ENCODE data around the gene SPATA31C1. TPM values are rescaled to one million over a fixed set of nuclear protein-coding genes. Genes with fewer than 3 reads are reported as not detected.

SPATA31C1 gene
- total RNA-seq, 1 donor from 2014 or later = not detected

- DNase-seq (ENCODE audit: low read depth) = no peak
- H3K4me3 ChIP-seq (ENCODE audit: low read depth, low read length) = no peak overlapping the region
- no peak for TF ChIP-seq CTCF (conservative IDR thresholded peaks at IDR 0.05; ENCODE audit: low read depth, low read length)
Observed at GRCh38 chr9:87963770-87964169, 46.0 kb downstream of the SPATA31C1 start.

DNA sequence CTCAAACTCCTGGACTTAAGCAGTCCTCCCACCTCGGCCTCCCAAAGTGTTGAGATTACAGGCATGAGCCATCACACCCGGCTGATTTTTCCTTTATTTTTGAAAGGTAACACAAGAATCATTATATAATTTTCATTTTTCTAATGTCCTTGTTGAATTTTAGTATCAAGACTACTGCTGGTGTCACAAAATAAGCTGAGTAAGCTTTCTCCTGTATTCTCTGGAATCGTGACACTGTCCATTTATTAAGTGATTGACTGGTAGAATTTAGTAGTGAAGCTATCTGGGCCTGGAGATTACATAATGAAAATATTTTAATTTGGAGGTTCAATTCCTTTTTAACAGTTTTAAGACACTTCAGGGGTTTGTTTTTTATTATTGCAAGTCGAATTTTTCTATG lies 47.1 kb downstream of the SPATA31C1 start:
- no peak overlapping the region for H3K4me3 ChIP-seq (ENCODE audit: low read depth, low read length)
- TF ChIP-seq CTCF (conservative IDR thresholded peaks at IDR 0.05; ENCODE audit: low read depth, low read length) = no peak
- DNase-seq (ENCODE audit: low read depth) = no peak

- TF ChIP-seq CTCF (conservative IDR thresholded peaks at IDR 0.05; ENCODE audit: low read depth, low read length) = no peak
- no peak overlapping the region for H3K4me3 ChIP-seq (ENCODE audit: low read depth, low read length)
- no peak for DNase-seq (ENCODE audit: low read depth)
Observed at GRCh38 chr9:87968155-87968554, 50.4 kb downstream of the SPATA31C1 start.

DNA sequence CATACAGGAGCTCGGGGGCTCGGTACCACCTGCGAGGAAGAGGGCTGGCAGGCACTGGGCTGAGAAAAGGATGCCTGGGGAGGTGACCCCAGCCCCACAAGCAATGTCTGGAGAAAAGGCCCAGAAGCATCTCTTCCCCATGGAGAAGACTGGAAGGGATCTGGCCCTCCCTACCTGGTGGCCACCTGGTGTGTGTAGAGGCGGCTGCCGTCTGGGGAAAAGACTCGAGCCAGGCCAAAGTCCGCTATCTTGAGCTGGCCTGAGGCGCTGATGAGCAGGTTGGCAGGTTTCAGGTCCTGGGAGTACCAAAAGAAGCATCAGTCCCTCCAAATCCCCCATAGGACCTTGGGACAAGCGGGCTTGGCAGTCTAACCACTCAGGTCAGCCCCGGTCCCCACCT lies 52.8 kb downstream of the SPATA31C1 start:
- DNase-seq (ENCODE audit: low read depth) = no peak
- no peak for TF ChIP-seq CTCF (conservative IDR thresholded peaks at IDR 0.05; ENCODE audit: low read depth, low read length)

GRCh38 chr9:87973122-87973521 lies 55.4 kb downstream of the SPATA31C1 start:
- no peak for DNase-seq (ENCODE audit: low read depth)
- H3K4me3 ChIP-seq (ENCODE audit: low read depth, low read length) = no peak overlapping the region
- no peak for TF ChIP-seq CTCF (conservative IDR thresholded peaks at IDR 0.05; ENCODE audit: low read depth, low read length)

More for the DNA sequence above, 52.8 kb downstream of the SPATA31C1 start:
- H3K4me3 ChIP-seq (ENCODE audit: low read depth, low read length) = no peak overlapping the region

Other genes with a start within 250 kb of the SPATA31C1 start
- gene CTSL, start 191.8 kb upstream of the SPATA31C1 start, total RNA-seq = 80.9 and 88.4 TPM in 2 replicates
- not detected in 2 replicates for gene SPATA31E1, start 35.1 kb upstream of the SPATA31C1 start, total RNA-seq
- 4.5 and 4.8 TPM in 2 replicates for gene CDK20, start 56.6 kb downstream of the SPATA31C1 start, total RNA-seq
- not detected in 2 replicates for gene SPATA31C2, start 220.5 kb downstream of the SPATA31C1 start, total RNA-seq

All from epithelial cell of proximal tubule (primary cell).